Measurements from ENCODE around the gene GRIK4. TPM values are rescaled to one million over a fixed set of nuclear protein-coding genes. Genes with fewer than 3 reads are reported as not detected.

The GRIK4 gene
- total RNA-seq, 1 donor from 2014 or later: 2.2 TPM

- Mint-ChIP-seq H3K27me3 (ENCODE audit: low read depth) (peaks cover 42% of the 10 kb centered on the region), H3K27ac (no peak overlapping the region), H3K4me3 (no peak overlapping the region), H3K36me3 (no peaks in the 10 kb centered on the region), H3K4me1 (no peaks in the 10 kb centered on the region), H3K9me3 (no peaks in the 10 kb centered on the region)
- DNase-seq (ENCODE audit: low spot score in 2 of 2, unreplicated experiment in 2 of 2): no peak
- TF ChIP-seq, protein P1, sequence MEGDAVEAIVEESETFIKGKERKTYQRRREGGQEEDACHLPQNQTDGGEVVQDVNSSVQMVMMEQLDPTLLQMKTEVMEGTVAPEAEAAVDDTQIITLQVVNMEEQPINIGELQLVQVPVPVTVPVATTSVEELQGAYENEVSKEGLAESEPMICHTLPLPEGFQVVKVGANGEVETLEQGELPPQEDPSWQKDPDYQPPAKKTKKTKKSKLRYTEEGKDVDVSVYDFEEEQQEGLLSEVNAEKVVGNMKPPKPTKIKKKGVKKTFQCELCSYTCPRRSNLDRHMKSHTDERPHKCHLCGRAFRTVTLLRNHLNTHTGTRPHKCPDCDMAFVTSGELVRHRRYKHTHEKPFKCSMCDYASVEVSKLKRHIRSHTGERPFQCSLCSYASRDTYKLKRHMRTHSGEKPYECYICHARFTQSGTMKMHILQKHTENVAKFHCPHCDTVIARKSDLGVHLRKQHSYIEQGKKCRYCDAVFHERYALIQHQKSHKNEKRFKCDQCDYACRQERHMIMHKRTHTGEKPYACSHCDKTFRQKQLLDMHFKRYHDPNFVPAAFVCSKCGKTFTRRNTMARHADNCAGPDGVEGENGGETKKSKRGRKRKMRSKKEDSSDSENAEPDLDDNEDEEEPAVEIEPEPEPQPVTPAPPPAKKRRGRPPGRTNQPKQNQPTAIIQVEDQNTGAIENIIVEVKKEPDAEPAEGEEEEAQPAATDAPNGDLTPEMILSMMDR (IDR thresholded peaks at IDR 0.05; ENCODE audit: unreplicated experiment): no peak
Measured at GRCh38 chr11:120662071-120662676, 150.6 kb downstream of the GRIK4 start.

DNA sequence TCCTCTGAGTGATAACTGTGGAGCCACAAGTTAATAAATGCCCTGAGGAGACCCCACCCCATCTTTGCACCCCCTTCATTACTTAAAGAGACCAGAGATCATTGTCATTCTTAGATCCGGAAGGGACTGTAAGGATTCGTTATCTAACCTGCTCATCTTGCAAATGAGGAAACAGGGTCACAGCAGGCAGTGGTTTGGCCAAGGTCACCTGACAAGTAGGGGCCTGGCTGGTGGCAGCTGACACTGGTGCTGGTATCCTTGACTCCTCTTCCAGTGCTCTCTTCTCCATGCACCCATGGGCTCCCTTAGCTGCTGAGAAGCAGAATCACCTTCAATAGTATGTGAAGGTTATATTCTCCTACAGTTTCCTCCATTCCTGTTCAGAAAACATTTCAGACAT lies 151.6 kb downstream of the GRIK4 start:
- no peaks in the 10 kb centered on the region for H3K36me3 Mint-ChIP-seq
- TF ChIP-seq, protein P1 (IDR thresholded peaks at IDR 0.05; ENCODE audit: unreplicated experiment): no peak
- H3K4me3 Mint-ChIP-seq: no peak overlapping the region
- H3K27me3 Mint-ChIP-seq (ENCODE audit: low read depth): peaks cover 41% of the 10 kb centered on the region
- H3K27ac Mint-ChIP-seq: no peak overlapping the region
- no peaks in the 10 kb centered on the region for H3K9me3 Mint-ChIP-seq
- H3K4me1 Mint-ChIP-seq: no peaks in the 10 kb centered on the region
- no peak for DNase-seq (ENCODE audit: low spot score in 2 of 2, unreplicated experiment in 2 of 2)

GRCh38 chr11:120666121-120666639 lies 154.6 kb downstream of the GRIK4 start:
- DNase-seq (ENCODE audit: low spot score in 2 of 2, unreplicated experiment in 2 of 2): no peak
- Mint-ChIP-seq H3K9me3 (peaks cover under 1% of the 10 kb centered on the region), H3K4me1 (no peaks in the 10 kb centered on the region), H3K36me3 (no peaks in the 10 kb centered on the region), H3K4me3 (no peak overlapping the region), H3K27me3 (ENCODE audit: low read depth) (peaks cover 35% of the 10 kb centered on the region), H3K27ac (no peak overlapping the region)
- TF ChIP-seq, protein P1 (IDR thresholded peaks at IDR 0.05; ENCODE audit: unreplicated experiment): no peak

DNA sequence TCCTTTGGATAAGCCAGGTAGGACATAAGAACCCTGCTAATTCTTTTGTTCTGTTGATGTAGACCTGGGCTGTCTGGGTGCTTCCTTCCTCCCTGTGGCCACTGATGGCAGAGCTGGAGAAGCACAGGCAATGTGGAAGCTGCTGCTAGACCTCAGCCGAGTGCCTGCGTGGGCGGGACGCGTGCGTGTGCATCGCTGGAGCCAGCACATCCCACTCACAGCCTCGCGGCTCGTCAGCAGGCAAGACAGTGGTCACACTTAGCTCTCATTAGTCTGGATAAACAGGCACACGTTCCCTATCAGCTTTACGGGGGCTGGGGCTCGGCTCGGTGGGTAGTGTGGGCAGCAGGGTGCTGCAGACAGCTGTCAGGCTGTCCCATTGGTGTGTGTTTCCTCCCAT lies 155.7 kb downstream of the GRIK4 start:
- Mint-ChIP-seq H3K4me3 (no peak overlapping the region), H3K4me1 (no peaks in the 10 kb centered on the region), H3K36me3 (no peaks in the 10 kb centered on the region), H3K27me3 (ENCODE audit: low read depth) (peaks cover 43% of the 10 kb centered on the region), H3K27ac (no peak overlapping the region), H3K9me3 (peaks cover 9% of the 10 kb centered on the region)
- no peak for DNase-seq (ENCODE audit: low spot score in 2 of 2, unreplicated experiment in 2 of 2)
- TF ChIP-seq, protein P1 (IDR thresholded peaks at IDR 0.05; ENCODE audit: unreplicated experiment): no peak

DNA sequence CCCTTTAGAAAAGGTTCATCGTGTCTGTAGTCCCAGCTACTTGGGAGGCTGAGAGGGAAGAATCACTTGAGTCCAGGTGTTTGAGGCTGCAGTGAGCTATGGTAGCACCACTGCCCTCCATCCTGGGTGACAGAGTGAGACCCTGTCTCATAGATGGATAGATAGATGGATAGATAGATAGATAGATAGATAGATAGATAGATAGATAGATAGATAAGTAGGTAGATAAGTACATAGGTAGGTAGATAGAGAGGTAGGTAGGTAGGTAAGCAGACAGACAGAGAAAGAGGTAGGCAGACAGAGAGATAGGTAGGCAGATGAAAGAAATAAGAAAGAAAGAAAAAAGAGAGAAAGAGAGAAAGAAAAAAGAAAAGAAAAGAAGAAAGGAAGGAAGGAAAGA lies 156.4 kb downstream of the GRIK4 start:
- TF ChIP-seq, protein P1 (IDR thresholded peaks at IDR 0.05; ENCODE audit: unreplicated experiment): no peak
- Mint-ChIP-seq H3K9me3 (peaks cover 9% of the 10 kb centered on the region), H3K4me1 (no peaks in the 10 kb centered on the region), H3K27ac (no peak overlapping the region), H3K4me3 (no peak overlapping the region), H3K27me3 (ENCODE audit: low read depth) (peaks cover 42% of the 10 kb centered on the region), H3K36me3 (no peaks in the 10 kb centered on the region)
- no peak for DNase-seq (ENCODE audit: low spot score in 2 of 2, unreplicated experiment in 2 of 2)

Measured in mesothelial cell of epicardium (in vitro differentiated cells).